MCF 10A (cell line): ENCODE data around the gene DNER. TPM values are rescaled to one million over a fixed set of nuclear protein-coding genes. Genes with fewer than 3 reads are reported as not detected.
"Not testable (repeated sequence)": the region's sequence is repeated elsewhere in the genome, so short reads cannot be mapped to it uniquely, and the experiment has no call there.

ENCODE experiments used
- BruUV-seq: library from RNA; stranded (reverse); fragments of 400-500 nt; replicated peaks from 2 replicates; lab custom pipeline; 2021; lab: Mats Ljungman, UMichigan
- CTCF ChIA-PET: fragments of 300-600 bp; sonication (Branson Sonifier 250); formaldehyde crosslinking; extraction: SDS; loops from one replicate; lab custom pipeline; 2021; ENCODE audit warnings: antibody characterized with exemption, inconsistent platforms; lab: Yijun Ruan, JAX
- POLR2A ChIA-PET: fragments of 300-600, 350-650 bp; sonication (Branson Sonifier 250); formaldehyde crosslinking; extraction: SDS; loops from one replicate; lab custom pipeline; 2020; ENCODE audit warnings: antibody characterized with exemption, inconsistent platforms; lab: Yijun Ruan, JAX
- DNase-seq: peaks from one replicate; pipeline ENCODE4 v3.0.0-alpha.2; 2018; ENCODE audit not compliant: unreplicated experiment
- H3K27ac Mint-ChIP-seq: one replicate; pipeline ENCODE4 v1.8.0; 2022; ENCODE audit warnings: mild to moderate bottlenecking, low read depth, mixed read lengths; ENCODE audit not compliant: unreplicated experiment
- H3K27me3 Mint-ChIP-seq: one replicate; pipeline ENCODE4 v1.8.0; 2022; ENCODE audit warnings: mixed read lengths; ENCODE audit not compliant: insufficient read depth, unreplicated experiment
- H3K36me3 Mint-ChIP-seq: one replicate; pipeline ENCODE4 v1.8.0; 2022; ENCODE audit warnings: mild to moderate bottlenecking, moderate library complexity, mixed read lengths; ENCODE audit not compliant: insufficient read depth, unreplicated experiment
- H3K4me1 Mint-ChIP-seq: one replicate; pipeline ENCODE4 v1.8.0; 2022; ENCODE audit warnings: mixed read lengths; ENCODE audit not compliant: insufficient read depth, unreplicated experiment
- H3K4me3 Mint-ChIP-seq: one replicate; pipeline ENCODE4 v1.8.0; 2022; ENCODE audit warnings: mild to moderate bottlenecking, moderate library complexity, mixed read lengths; ENCODE audit not compliant: unreplicated experiment
- H3K9me3 Mint-ChIP-seq: one replicate; pipeline ENCODE4 v1.8.0; 2022; ENCODE audit warnings: mixed read lengths; ENCODE audit not compliant: unreplicated experiment
- CTCF ChIP-seq: fragments of 200-600 bp; IDR thresholded peaks from one replicate; pipeline ENCODE4 v1.8.0; 2022; ENCODE audit warnings: antibody characterized with exemption, mild to moderate bottlenecking; ENCODE audit not compliant: unreplicated experiment
- intact Hi-C: fragments of 100-400 bp; cut with micrococcal nuclease; formaldehyde crosslinking; loops from 2 replicates; pipeline ENCODE4 v1.14.1; 2022
- total RNA-seq: library from RNA; stranded (reverse); gene quantifications from 2 replicates; pipeline ENCODE4 v1.2.3, GENCODE V29; 2022

DNER gene
- total RNA-seq, 1 experiment from 2014 or later = 49.2 TPM

- ChIA-PET CTCF (interaction anchor here (0.7 to 0.9 kb wide), 3 partner anchors 70 to 1493 kb away, joined by 3 to 7 read pairs (median 4); no protein-coding TSS in a partner anchor), POLR2A (interaction anchor here (0.9 kb wide), 1 partner anchor 16 kb away, joined by 3 read pairs; no protein-coding TSS in a partner anchor)
- no TSS peak for BruUV-seq
- intact Hi-C loops = no loop called here
- Mint-ChIP-seq H3K4me3 (no peak overlapping the region), H3K36me3 (no peaks in the 10 kb centered on the region), H3K4me1 (no peaks in the 10 kb centered on the region), H3K27me3 (no peaks in the 10 kb centered on the region), H3K9me3 (no peaks in the 10 kb centered on the region), H3K27ac (no peak overlapping the region)
- TF ChIP-seq CTCF = no peak
- no peak for DNase-seq
These were observed 35.4 kb upstream of the DNER start for GRCh38 chr2:229749779-229750178.

- Mint-ChIP-seq H3K9me3 (no peaks in the 10 kb centered on the region), H3K4me1 (no peaks in the 10 kb centered on the region), H3K27me3 (no peaks in the 10 kb centered on the region), H3K36me3 (no peaks in the 10 kb centered on the region), H3K4me3 (no peak overlapping the region), H3K27ac (no peak overlapping the region)
- no TSS peak for BruUV-seq
- ChIA-PET CTCF (no interaction called here), POLR2A (interaction anchor here (0.9 kb wide), 1 partner anchor 15 kb away, joined by 3 read pairs; no protein-coding TSS in a partner anchor)
- DNase-seq = peak; percentile 16
- peak; percentile 8 for TF ChIP-seq CTCF
- intact Hi-C loops = no loop called here
These were observed 34.6 kb upstream of the DNER start for GRCh38 chr2:229748950-229749349.

- H3K4me3 Mint-ChIP-seq, H3K27ac Mint-ChIP-seq, DNase-seq, POLR2A ChIA-PET, H3K4me1 Mint-ChIP-seq, intact Hi-C loops, H3K36me3 Mint-ChIP-seq, H3K27me3 Mint-ChIP-seq, BruUV-seq: not testable (repeated sequence)
- CTCF ChIA-PET = interaction anchor here (0.6 kb wide), 1 partner anchor 8 kb away, joined by 3 read pairs; no protein-coding TSS in a partner anchor
- peaks cover 16% of the 10 kb centered on the region for H3K9me3 Mint-ChIP-seq
These were observed 28.3 kb upstream of the DNER start for GRCh38 chr2:229742691-229743090.

GRCh38 chr2:229740279-229740678 is 25.9 kb upstream of the DNER start:
- intact Hi-C loops = no loop called here
- CTCF ChIA-PET = interaction anchor here (0.9 to 1.5 kb wide), 2 partner anchors 8 to 147 kb away, joined by 3 read pairs; no protein-coding TSS in a partner anchor
- POLR2A ChIA-PET = interaction anchor here (0.6 kb wide), 1 partner anchor 1654 kb away, joined by 3 read pairs; no protein-coding TSS in a partner anchor

More at GRCh38 chr2:229740279-229740678, 25.9 kb upstream of the DNER start:
- Mint-ChIP-seq H3K36me3 (peaks cover 6% of the 10 kb centered on the region), H3K4me1 (no peaks in the 10 kb centered on the region), H3K4me3 (no peak overlapping the region), H3K27me3 (no peaks in the 10 kb centered on the region), H3K27ac (no peak overlapping the region), H3K9me3 (peaks cover 16% of the 10 kb centered on the region)
- DNase-seq = no peak
- no TSS peak for BruUV-seq
- TF ChIP-seq CTCF = no peak
